Measurements from ENCODE around the gene ZC3H4.

Gene ZC3H4

DNA sequence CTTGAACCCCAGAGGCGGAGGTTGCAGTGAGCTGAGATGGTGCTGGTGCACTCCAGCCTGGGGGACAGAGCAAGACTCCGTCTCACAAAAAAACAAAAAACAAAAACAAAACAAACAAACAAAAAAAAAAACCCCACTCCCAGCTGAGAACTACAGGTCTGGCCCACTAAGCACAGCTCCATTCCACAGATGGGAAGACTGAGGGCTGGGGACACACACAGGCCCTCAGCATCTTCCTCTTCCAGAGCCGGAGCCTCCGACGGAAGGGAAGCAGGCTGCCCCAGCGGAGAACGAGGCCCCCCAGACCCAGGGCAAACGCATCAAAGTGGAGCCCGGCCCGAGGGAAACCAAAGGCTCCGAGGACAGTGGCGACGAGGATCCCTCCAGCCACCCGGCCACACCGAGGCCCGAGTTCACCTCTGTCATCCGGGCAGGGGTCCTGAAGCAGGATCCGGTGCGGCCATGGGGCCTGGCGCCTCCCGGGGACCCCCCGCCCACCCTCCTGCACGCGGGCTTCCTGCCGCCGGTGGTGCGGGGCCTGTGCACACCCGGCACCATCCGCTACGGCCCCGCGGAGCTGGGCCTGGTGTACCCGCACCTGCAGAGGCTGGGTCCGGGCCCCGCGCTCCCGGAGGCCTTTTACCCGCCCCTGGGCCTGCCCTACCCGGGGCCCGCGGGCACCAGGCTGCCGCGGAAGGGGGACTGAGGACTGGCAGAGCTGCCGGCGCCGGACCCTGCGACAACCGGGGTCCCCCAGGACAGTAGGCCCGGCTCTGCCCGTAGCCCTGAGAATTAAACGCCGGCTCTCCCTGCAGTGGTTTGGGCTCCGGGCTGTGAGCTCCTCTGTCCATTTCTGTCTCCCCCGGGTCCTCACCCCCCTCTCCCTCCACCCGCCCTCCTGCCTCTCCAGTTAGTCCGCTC, 68.4 kb downstream of the ZC3H4 start:
- DNase-seq = no peak

GRCh38 chr19:47040869-47041268, 72.7 kb downstream of the ZC3H4 start:
- no peak for DNase-seq

- DNase-seq = no peak
Measured at GRCh38 chr19:47039239-47039874, 74.2 kb downstream of the ZC3H4 start.

DNA sequence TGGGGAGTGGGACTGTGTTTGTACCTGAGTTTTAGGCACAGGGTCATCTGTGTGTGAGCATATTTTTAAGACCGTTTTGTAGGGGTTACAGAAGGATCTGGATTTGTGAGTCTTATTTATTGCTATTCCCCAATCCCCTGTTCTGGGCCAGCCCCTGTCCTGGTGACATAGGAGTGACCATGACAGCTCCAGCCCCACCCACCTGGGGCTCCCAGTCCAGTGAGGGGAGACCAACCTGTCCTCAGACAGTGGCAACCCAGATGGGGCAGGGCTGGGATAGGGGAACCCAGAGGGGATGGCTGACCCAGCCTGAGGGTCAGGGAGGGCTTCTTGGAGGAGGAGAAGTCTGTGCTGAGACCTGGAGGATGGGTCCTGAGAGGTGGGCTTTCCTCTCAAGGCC, 75.8 kb downstream of the ZC3H4 start:
- no peak for DNase-seq

- DNase-seq = peak; percentile 46
Measured at GRCh38 chr19:47036097-47036651, 77.4 kb downstream of the ZC3H4 start.

- DNase-seq = peak; percentile 69
Measured at GRCh38 chr19:47035127-47036096, 78.2 kb downstream of the ZC3H4 start.

DNA sequence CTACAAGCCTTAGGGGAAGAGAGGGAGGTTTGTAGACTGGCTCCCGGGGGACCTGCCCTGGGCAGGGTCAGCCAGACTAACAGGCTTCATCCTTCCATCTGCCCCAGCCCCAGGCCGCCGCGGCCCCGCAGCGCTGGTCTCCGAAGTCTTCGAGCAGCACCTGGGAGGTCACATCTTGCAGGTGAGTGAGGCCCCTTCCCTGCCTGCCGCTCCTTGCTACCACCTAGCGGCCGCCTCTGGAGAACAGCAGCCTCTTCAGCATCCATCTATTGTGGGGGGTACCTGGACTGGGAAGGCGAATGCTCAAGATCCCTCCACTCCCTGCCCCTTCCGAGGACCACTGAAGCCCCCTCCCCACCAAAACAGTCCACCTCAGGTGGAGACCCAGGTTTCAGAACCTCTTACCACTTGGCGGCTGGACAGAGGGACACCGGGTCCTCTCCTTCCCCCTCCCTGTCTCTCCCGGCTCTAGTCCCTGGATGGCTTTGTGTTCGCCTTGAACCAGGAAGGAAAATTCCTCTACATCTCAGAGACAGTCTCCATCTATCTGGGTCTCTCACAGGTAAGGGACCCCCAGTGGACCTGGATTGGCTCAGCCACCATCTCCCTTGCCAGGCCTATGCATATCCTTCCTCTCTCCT, 81.3 kb downstream of the ZC3H4 start:
- peak; percentile 39 for DNase-seq

- DNase-seq = no peak
Measured at GRCh38 chr19:47028195-47028601, 85.4 kb downstream of the ZC3H4 start.

GRCh38 chr19:47027586-47028088, 85.9 kb downstream of the ZC3H4 start:
- DNase-seq = no peak

GRCh38 chr19:47026889-47027288, 86.7 kb downstream of the ZC3H4 start:
- no peak for DNase-seq

DNA sequence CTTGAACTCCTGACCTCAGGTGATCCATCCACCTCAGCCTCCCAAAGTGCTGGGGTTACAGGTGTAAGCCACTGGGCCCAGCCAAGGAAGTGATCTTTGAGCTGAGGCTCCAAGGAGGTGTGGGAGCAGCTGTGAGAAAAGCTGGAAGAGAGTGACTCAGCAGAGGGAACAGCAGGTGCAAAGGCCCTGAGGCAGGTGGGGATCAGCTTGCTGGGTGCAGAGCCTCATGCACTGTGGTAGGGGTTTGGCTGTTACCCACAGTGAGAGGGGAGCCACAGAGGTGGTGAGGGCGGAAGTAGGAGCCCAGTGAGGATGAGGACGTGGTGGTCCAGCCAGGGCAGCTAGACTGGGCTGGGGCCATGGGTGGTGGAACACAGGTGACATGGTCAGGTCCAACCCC, 87.4 kb downstream of the ZC3H4 start:
- DNase-seq = no peak

- no peak for DNase-seq
Measured at GRCh38 chr19:47024502-47024901, 89.1 kb downstream of the ZC3H4 start.

DNA sequence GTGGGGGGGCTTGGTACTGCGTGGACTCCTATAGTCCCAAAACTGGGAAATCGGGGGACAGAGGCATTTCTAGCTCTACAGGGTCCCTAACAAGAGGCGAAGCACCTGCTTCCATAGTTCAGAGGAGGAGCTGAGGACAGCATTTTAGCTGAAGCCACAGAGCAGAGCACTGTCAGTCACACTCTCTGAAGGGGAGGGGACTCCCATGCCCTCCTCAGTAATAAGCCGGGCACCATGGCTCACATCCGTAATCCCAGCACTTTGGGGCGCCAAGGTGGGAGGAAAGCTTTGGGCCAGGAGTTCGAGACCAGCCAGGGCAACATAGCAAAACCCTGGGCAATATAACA, 90.2 kb downstream of the ZC3H4 start:
- no peak for DNase-seq

- no peak for DNase-seq
Measured at GRCh38 chr19:47022541-47023447, 90.8 kb downstream of the ZC3H4 start.

- no peak for DNase-seq
Measured at GRCh38 chr19:47022140-47022536, 91.4 kb downstream of the ZC3H4 start.

DNA sequence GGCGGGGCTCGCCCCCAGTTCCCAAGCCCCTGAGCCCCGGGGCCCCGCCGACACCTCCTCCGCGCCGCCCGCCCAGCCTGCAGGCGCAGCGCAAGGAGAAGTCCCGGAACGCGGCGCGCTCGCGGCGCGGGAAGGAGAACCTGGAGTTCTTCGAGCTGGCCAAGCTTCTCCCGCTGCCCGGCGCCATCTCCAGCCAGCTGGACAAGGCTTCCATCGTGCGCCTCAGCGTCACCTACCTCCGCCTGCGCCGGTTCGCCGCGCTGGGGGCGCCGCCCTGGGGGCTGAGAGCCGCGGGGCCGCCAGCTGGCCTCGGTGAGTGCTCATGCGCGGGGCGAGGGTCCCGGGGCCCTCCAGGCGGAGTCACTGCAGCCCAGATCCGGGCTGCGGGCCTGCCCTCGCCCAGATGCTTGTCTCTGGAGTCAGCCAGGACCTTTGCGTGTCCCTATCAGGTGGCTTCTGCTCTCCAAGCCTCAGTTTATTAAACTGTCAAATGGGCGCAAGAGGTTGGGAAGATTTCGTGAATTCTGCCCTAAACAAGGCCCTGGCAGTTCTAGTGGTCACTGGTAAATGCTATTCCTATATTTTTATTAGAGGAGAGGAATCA, 91.9 kb downstream of the ZC3H4 start:
- DNase-seq = no peak

GRCh38 chr19:47020992-47021496, 92.5 kb downstream of the ZC3H4 start:
- DNase-seq = no peak

GRCh38 chr19:47020132-47020805, 93.3 kb downstream of the ZC3H4 start:
- DNase-seq = no peak

DNA sequence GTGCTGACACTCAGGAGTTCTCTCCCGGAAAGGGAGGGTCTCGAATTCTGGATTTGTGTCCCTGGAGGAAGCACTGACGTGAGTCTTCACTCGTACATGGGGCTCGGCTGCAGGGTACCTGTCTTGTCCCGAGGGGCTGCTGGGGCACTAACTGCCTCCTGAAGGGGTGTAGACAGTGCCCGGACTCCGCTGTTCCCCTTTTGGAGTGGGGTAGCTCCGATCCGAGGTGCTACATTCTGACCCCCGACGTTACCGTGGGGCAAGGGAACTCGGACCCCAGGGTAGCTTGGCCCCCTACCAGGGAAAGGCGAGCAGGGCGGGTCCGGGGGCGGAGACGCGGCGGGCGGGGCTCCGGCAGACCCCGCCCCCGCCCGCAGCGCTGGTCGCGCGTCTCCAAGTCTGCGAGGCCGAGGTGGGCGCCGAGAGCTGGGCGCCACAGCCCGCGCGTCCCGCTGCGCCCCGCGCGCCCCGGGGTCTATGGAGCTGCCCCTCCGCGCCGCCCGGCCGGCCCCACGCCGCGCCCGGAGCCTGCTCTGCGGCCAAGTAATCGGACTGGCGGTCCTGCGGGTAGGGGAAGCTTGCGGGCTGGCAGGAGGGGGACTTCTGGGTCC, 94.0 kb downstream of the ZC3H4 start, which contains the start of gene NPAS1:
Gene NPAS1 (plus strand): TSS at position 407 of the 611 bp plus-strand sequence. CDS start 1,211 bp downstream, outside the sequence.
- DNase-seq = no peak

Measured in DMS79 (cell line).